CD4-positive, CD25-positive, alpha-beta regulatory T cell (primary cell): Measurements from ENCODE around the gene EPN3. TPM values are rescaled to one million over a fixed set of nuclear protein-coding genes. Genes with fewer than 3 reads are reported as not detected.
A peak's percentile ranks its signal among the peaks of the same experiment; 100 is the strongest.

ENCODE experiments used
- ATAC-seq, 2 donors: fragments of 150-1000 bp; cut with Tn5 transposase; one replicate each; pipeline ENCODE4 v1.10.0; 2021; ENCODE audit warnings: low read depth in 2 of 2, moderate number of reproducible peaks in 2 of 2, moderate library complexity in 1 of 2
- DNase-seq, 3 donors: peaks; one replicate each; pipeline versions ENCODE4 v3.0.0 to v3.0.0-alpha.2; 2012 to 2022; ENCODE audit warnings: mixed read lengths in 1 of 3
- H3K27ac ChIP-seq: one replicate; pipeline ENCODE4 v1.7.0; 2013; ENCODE audit warnings: mild to moderate bottlenecking, low read length; ENCODE audit not compliant: insufficient read depth, poor library complexity, severe bottlenecking
- H3K27me3 ChIP-seq: one replicate; pipeline ENCODE4 v1.7.0; 2013; ENCODE audit warnings: low read length; ENCODE audit not compliant: control insufficient read depth, insufficient read depth
- H3K36me3 ChIP-seq: one replicate; pipeline ENCODE4 v1.7.0; 2013; ENCODE audit warnings: mild to moderate bottlenecking, low read length, moderate library complexity; ENCODE audit not compliant: control insufficient read depth, insufficient read depth
- H3K4me1 ChIP-seq: 2 replicates; pipeline ENCODE4 v1.7.0; 2013; ENCODE audit warnings: mild to moderate bottlenecking, low read length; ENCODE audit not compliant: insufficient read depth, control insufficient read depth, poor library complexity, severe bottlenecking
- H3K4me3 ChIP-seq: one replicate; pipeline ENCODE4 v1.7.0; 2013; ENCODE audit warnings: low read depth, mild to moderate bottlenecking, low read length, moderate library complexity
- H3K9me3 ChIP-seq, 2 experiments: 1 replicate in 1 of 2; 2 replicates in 1 of 2; pipeline ENCODE4 v1.7.0; 2013; ENCODE audit warnings: low read length in 2 of 2, mild to moderate bottlenecking in 1 of 2, moderate library complexity in 1 of 2; ENCODE audit not compliant: control insufficient read depth in 2 of 2
- H3K27ac Mint-ChIP-seq, 3 donors: one replicate each; pipeline ENCODE4 v1.8.0; 2020 to 2022; ENCODE audit warnings: mild to moderate bottlenecking in 3 of 3, mixed read lengths in 3 of 3, moderate library complexity in 2 of 3
- H3K27me3 Mint-ChIP-seq: one replicate; pipeline ENCODE4 v1.8.0; 2022; ENCODE audit warnings: mild to moderate bottlenecking, mixed read lengths
- H3K36me3 Mint-ChIP-seq: one replicate; pipeline ENCODE4 v1.8.0; 2020; ENCODE audit warnings: mixed read lengths
- H3K4me1 Mint-ChIP-seq, 4 donors: one replicate each; pipeline ENCODE4 v1.8.0; 2020 to 2022; ENCODE audit warnings: mixed read lengths in 4 of 4, mild to moderate bottlenecking in 1 of 4
- H3K4me3 Mint-ChIP-seq, 4 donors: one replicate each; pipeline ENCODE4 v1.8.0; 2020 to 2022; ENCODE audit warnings: mild to moderate bottlenecking in 4 of 4, mixed read lengths in 4 of 4, moderate library complexity in 3 of 4
- H3K9me3 Mint-ChIP-seq, 7 donors: one replicate each; pipeline ENCODE4 v1.8.0; 2020 to 2022; ENCODE audit warnings: mixed read lengths in 7 of 7, mild to moderate bottlenecking in 3 of 7, moderate library complexity in 2 of 7
- polyA plus RNA-seq, 4 donors: library from polyadenylated mRNA; unstranded; fragments of 300-500 nt; fragmentation: Illumina TruSeq; gene quantifications; one replicate each; pipeline ENCODE4 v1.2.3, GENCODE V29; 2021
- total RNA-seq: library from RNA; stranded (reverse); gene quantifications from one replicate; pipeline ENCODE4 v1.2.3, GENCODE V29; 2022

Gene EPN3
- total and polyA plus RNA-seq, 5 donors from 2014 or later = not detected

GRCh38 chr17:50493744-50494143 is 38.8 kb upstream of the EPN3 start:
- DNase-seq (no peak), ATAC-seq (no peak)
- Histone ChIP-seq H3K4me3 (no peak overlapping the region), H3K4me1 (no peaks in the 10 kb centered on the region), H3K27me3 (no peaks in the 10 kb centered on the region), H3K36me3 (no peaks in the 10 kb centered on the region), H3K27ac (no peak overlapping the region), H3K9me3 (no peaks in the 10 kb centered on the region)
- H3K27me3 Mint-ChIP-seq = peaks cover 13% of the 10 kb centered on the region
- no peak overlapping the region for H3K4me3 Mint-ChIP-seq
- H3K4me1 Mint-ChIP-seq = no peaks in the 10 kb centered on the region
- H3K9me3 Mint-ChIP-seq = no peaks in the 10 kb centered on the region
- H3K36me3 Mint-ChIP-seq = no peaks in the 10 kb centered on the region
- H3K27ac Mint-ChIP-seq = peak overlapping the region in 1 of 3 donors; percentile 14

- H3K4me1 ChIP-seq = no peaks in the 10 kb centered on the region
- no peaks in the 10 kb centered on the region for H3K9me3 ChIP-seq
- H3K4me1 Mint-ChIP-seq = no peaks in the 10 kb centered on the region
- H3K4me3 ChIP-seq = no peak overlapping the region
- no peaks in the 10 kb centered on the region for H3K36me3 Mint-ChIP-seq
- H3K27me3 Mint-ChIP-seq = peaks cover 13% of the 10 kb centered on the region
- no peak for DNase-seq
- no peak overlapping the region for H3K27ac Mint-ChIP-seq
- H3K27ac ChIP-seq = no peak overlapping the region
- no peaks in the 10 kb centered on the region for H3K36me3 ChIP-seq
- H3K9me3 Mint-ChIP-seq = no peaks in the 10 kb centered on the region
- no peaks in the 10 kb centered on the region for H3K27me3 ChIP-seq
- no peak overlapping the region for H3K4me3 Mint-ChIP-seq
- ATAC-seq = no peak
These were observed 37.2 kb upstream of the EPN3 start for GRCh38 chr17:50495217-50495823.

- Mint-ChIP-seq H3K27me3 (peaks cover 13% of the 10 kb centered on the region), H3K9me3 (no peaks in the 10 kb centered on the region), H3K4me1 (no peaks in the 10 kb centered on the region), H3K36me3 (no peaks in the 10 kb centered on the region), H3K4me3 (no peak overlapping the region), H3K27ac (no peak overlapping the region)
- Histone ChIP-seq H3K27ac (no peak overlapping the region), H3K27me3 (no peaks in the 10 kb centered on the region), H3K4me1 (no peaks in the 10 kb centered on the region), H3K9me3 (no peaks in the 10 kb centered on the region), H3K4me3 (no peak overlapping the region), H3K36me3 (no peaks in the 10 kb centered on the region)
- ATAC-seq (no peak), DNase-seq (no peak)
These were observed 36.6 kb upstream of the EPN3 start for GRCh38 chr17:50495918-50496317.

- Histone ChIP-seq H3K4me1 (no peaks in the 10 kb centered on the region), H3K4me3 (no peak overlapping the region), H3K27ac (no peak overlapping the region), H3K36me3 (no peaks in the 10 kb centered on the region), H3K27me3 (no peaks in the 10 kb centered on the region), H3K9me3 (no peaks in the 10 kb centered on the region)
- Mint-ChIP-seq H3K27me3 (peaks cover 9% of the 10 kb centered on the region), H3K4me3 (no peak overlapping the region), H3K9me3 (no peaks in the 10 kb centered on the region), H3K4me1 (no peaks in the 10 kb centered on the region), H3K27ac (peak overlapping the region in 1 of 3 donors; percentile 53), H3K36me3 (no peaks in the 10 kb centered on the region)
- DNase-seq = no peak
- no peak for ATAC-seq
These were observed 34.3 kb upstream of the EPN3 start for GRCh38 chr17:50498021-50498874.

- peaks cover 4% of the 10 kb centered on the region for H3K27me3 Mint-ChIP-seq
- Histone ChIP-seq H3K4me3 (no peak overlapping the region), H3K9me3 (no peaks in the 10 kb centered on the region), H3K4me1 (no peaks in the 10 kb centered on the region), H3K27me3 (no peaks in the 10 kb centered on the region), H3K27ac (no peak overlapping the region), H3K36me3 (no peaks in the 10 kb centered on the region)
- ATAC-seq (no peak), DNase-seq (no peak)
- H3K9me3 Mint-ChIP-seq = no peaks in the 10 kb centered on the region
- H3K36me3 Mint-ChIP-seq = no peaks in the 10 kb centered on the region
- no peak overlapping the region for H3K27ac Mint-ChIP-seq
- peaks cover 0 to 5% (median 0%) of the 10 kb centered on the region in 4 donors for H3K4me1 Mint-ChIP-seq
- H3K4me3 Mint-ChIP-seq = no peak overlapping the region
These were observed 33.3 kb upstream of the EPN3 start for GRCh38 chr17:50499270-50499669.

- Mint-ChIP-seq H3K4me1 (peaks cover 0 to 7% (median under 1%) of the 10 kb centered on the region in 4 donors), H3K4me3 (no peak overlapping the region)
These were observed 32.8 kb upstream of the EPN3 start for GRCh38 chr17:50499721-50500120.

GRCh38 chr17:50501054-50501453 is 31.5 kb upstream of the EPN3 start:
- H3K4me3 Mint-ChIP-seq = no peak overlapping the region
- H3K36me3 Mint-ChIP-seq = no peaks in the 10 kb centered on the region
- ATAC-seq = no peak
- Histone ChIP-seq H3K9me3 (no peaks in the 10 kb centered on the region), H3K27ac (no peak overlapping the region), H3K36me3 (no peaks in the 10 kb centered on the region), H3K4me1 (no peaks in the 10 kb centered on the region), H3K27me3 (no peaks in the 10 kb centered on the region), H3K4me3 (no peak overlapping the region)
- peaks cover 13% of the 10 kb centered on the region for H3K27me3 Mint-ChIP-seq
- no peak overlapping the region for H3K27ac Mint-ChIP-seq
- no peaks in the 10 kb centered on the region for H3K9me3 Mint-ChIP-seq
- DNase-seq = peak in 1 of 3 donors; percentile 43
- H3K4me1 Mint-ChIP-seq = peaks cover 0 to 7% (median under 1%) of the 10 kb centered on the region in 4 donors

More at GRCh38 chr17:50499721-50500120, 32.8 kb upstream of the EPN3 start:
- H3K36me3 ChIP-seq = no peaks in the 10 kb centered on the region
- H3K27ac Mint-ChIP-seq = no peak overlapping the region
- no peak overlapping the region for H3K27ac ChIP-seq
- no peak overlapping the region for H3K4me3 ChIP-seq
- ATAC-seq = no peak
- no peaks in the 10 kb centered on the region for H3K27me3 Mint-ChIP-seq
- no peaks in the 10 kb centered on the region for H3K27me3 ChIP-seq
- H3K9me3 Mint-ChIP-seq = no peaks in the 10 kb centered on the region
- no peaks in the 10 kb centered on the region for H3K4me1 ChIP-seq
- no peaks in the 10 kb centered on the region for H3K36me3 Mint-ChIP-seq
- no peaks in the 10 kb centered on the region for H3K9me3 ChIP-seq
- DNase-seq = no peak
